Muscle of leg (tissue), 11 donors: ENCODE data around the gene DOCK1. TPM values are rescaled to one million over a fixed set of nuclear protein-coding genes. Genes with fewer than 3 reads are reported as not detected.

Experiments
- DNase-seq: peaks from one replicate; pipeline ENCODE4 v3.0.0; 2013
- H3K27ac ChIP-seq: one replicate; pipeline ENCODE4 v1.5.1; 2013; ENCODE audit warnings: mild to moderate bottlenecking, low read length, control low read depth
- H3K27me3 ChIP-seq: one replicate; pipeline ENCODE4 v1.6.1; 2013; ENCODE audit warnings: low read length; ENCODE audit not compliant: control insufficient read depth, insufficient read depth
- H3K36me3 ChIP-seq: one replicate; pipeline ENCODE4 v1.6.1; 2013; ENCODE audit warnings: low read length; ENCODE audit not compliant: control insufficient read depth, insufficient read depth
- H3K4me1 ChIP-seq: one replicate; pipeline ENCODE4 v1.6.1; 2013; ENCODE audit warnings: low read length; ENCODE audit not compliant: control insufficient read depth, insufficient read depth
- H3K4me3 ChIP-seq: one replicate; pipeline ENCODE4 v1.5.1; 2013; ENCODE audit warnings: low read length, control low read depth
- H3K9me3 ChIP-seq: replicated peaks from 2 replicates; pipeline ENCODE4 v1.6.1; 2013; ENCODE audit warnings: low read depth, low read length; ENCODE audit not compliant: control insufficient read depth
- WGBS: methylation state at CpG from one replicate; pipeline ENCODE4 v1.1.5; 2013; ENCODE audit warnings: missing lambda C conversion rate; ENCODE audit not compliant: insufficient coverage; 5-methylcytosine and 5-hydroxymethylcytosine counted together
- polyA plus RNA-seq, 8 donors: library from polyadenylated mRNA; unstranded; fragments of 120-200 nt; gene quantifications; one replicate each; pipeline versions ENCODE4 v1.2.1 to v1.2.3, GENCODE V29; 2013; ENCODE audit warnings: inconsistent platforms in 1 of 8, low replicate concordance in 1 of 8; ENCODE audit not compliant: insufficient read length in 8 of 8, insufficient read depth in 1 of 8
- total RNA-seq: library from RNA; stranded (reverse); fragments of 120-200 nt; gene quantifications from one replicate; pipeline ENCODE4 v1.2.4, GENCODE V29; 2013

DOCK1 gene
- total and polyA plus RNA-seq, 9 donors, result 27.3 to 52.9 (median 37.1) TPM

GRCh38 chr10:127194599-127194998 is 289.4 kb downstream of the DOCK1 start:
- H3K27me3 ChIP-seq, result peaks cover 21% of the 10 kb centered on the region
- WGBS, result 36% methylated on average over 10 of the region's 16 CpGs
- no peaks in the 10 kb centered on the region for H3K36me3 ChIP-seq
- no peak overlapping the region for H3K4me3 ChIP-seq
- H3K4me1 ChIP-seq, result peaks cover 13% of the 10 kb centered on the region
- H3K27ac ChIP-seq, result no peak overlapping the region
- DNase-seq, result no peak
- H3K9me3 ChIP-seq, result no peaks in the 10 kb centered on the region

GRCh38 chr10:127195041-127195506 is 289.8 kb downstream of the DOCK1 start:
- peaks cover 13% of the 10 kb centered on the region for H3K4me1 ChIP-seq
- H3K27ac ChIP-seq, result no peak overlapping the region
- H3K9me3 ChIP-seq, result no peaks in the 10 kb centered on the region
- peaks cover 21% of the 10 kb centered on the region for H3K27me3 ChIP-seq
- peak overlapping the region; percentile 38 for H3K4me3 ChIP-seq
- WGBS, result 3% methylated on average over 28 of the region's 28 CpGs
- no peak for DNase-seq
- peaks cover 3% of the 10 kb centered on the region for H3K36me3 ChIP-seq

- no peak for DNase-seq
- Histone ChIP-seq H3K27ac (no peak overlapping the region), H3K27me3 (peaks cover 21% of the 10 kb centered on the region), H3K4me1 (peaks cover 13% of the 10 kb centered on the region), H3K36me3 (peaks cover 3% of the 10 kb centered on the region), H3K9me3 (no peaks in the 10 kb centered on the region), H3K4me3 (peak overlapping the region; percentile 38)
- under 1% methylated on average over 91 of the region's 91 CpGs for whole genome bisulfite sequencing
Observed at GRCh38 chr10:127195571-127196281, 290.5 kb downstream of the DOCK1 start.

- peaks cover 13% of the 10 kb centered on the region for H3K4me1 ChIP-seq
- H3K27me3 ChIP-seq, result peaks cover 21% of the 10 kb centered on the region
- peak within 1 kb of the TSS; percentile 38 for H3K4me3 ChIP-seq
- H3K36me3 ChIP-seq, result peaks cover 3% of the 10 kb centered on the region
- WGBS, result 1% methylated on average over 58 of the region's 81 CpGs
- peak; percentile 83 for DNase-seq
- no peak within 1 kb of the TSS for H3K27ac ChIP-seq
- no peaks in the 10 kb centered on the region for H3K9me3 ChIP-seq
Observed at GRCh38 chr10:127196282-127197153, 291.3 kb downstream of the DOCK1 start, which contains the start of gene INSYN2A. Gene INSYN2A, minus strand, starts transcription at chr10:127196591. Its CDS starts 20,196 bp downstream, at chr10:127176395.

- WGBS, result no CpG with 5 or more reads among the region's 5 CpGs
- no peak overlapping the region for H3K27ac ChIP-seq
- peaks cover 21% of the 10 kb centered on the region for H3K27me3 ChIP-seq
- H3K9me3 ChIP-seq, result no peaks in the 10 kb centered on the region
- DNase-seq, result no peak
- H3K36me3 ChIP-seq, result peaks cover 3% of the 10 kb centered on the region
- H3K4me3 ChIP-seq, result peak overlapping the region; percentile 31
- peaks cover 13% of the 10 kb centered on the region for H3K4me1 ChIP-seq
Observed at GRCh38 chr10:127197154-127197432, 291.9 kb downstream of the DOCK1 start.

- no peak for DNase-seq
- H3K4me1 ChIP-seq, result peaks cover 13% of the 10 kb centered on the region
- H3K9me3 ChIP-seq, result no peaks in the 10 kb centered on the region
- H3K36me3 ChIP-seq, result peaks cover 3% of the 10 kb centered on the region
- H3K27ac ChIP-seq, result no peak overlapping the region
- H3K4me3 ChIP-seq, result no peak overlapping the region
- WGBS, result 73% methylated on average over 4 of the region's 5 CpGs
- H3K27me3 ChIP-seq, result peaks cover 21% of the 10 kb centered on the region
Observed at GRCh38 chr10:127198307-127198706, 293.1 kb downstream of the DOCK1 start.

GRCh38 chr10:127198721-127199120 is 293.5 kb downstream of the DOCK1 start:
- H3K27ac ChIP-seq, result no peak overlapping the region
- DNase-seq, result no peak
- WGBS, result no CpG with 5 or more reads among the region's 2 CpGs

GRCh38 chr10:127200646-127201045 is 295.4 kb downstream of the DOCK1 start:
- no peak for DNase-seq

More at GRCh38 chr10:127198721-127199120, 293.5 kb downstream of the DOCK1 start:
- Histone ChIP-seq H3K9me3 (no peaks in the 10 kb centered on the region), H3K4me3 (no peak overlapping the region), H3K4me1 (peaks cover 13% of the 10 kb centered on the region), H3K36me3 (peaks cover 3% of the 10 kb centered on the region), H3K27me3 (peaks cover 21% of the 10 kb centered on the region)

GRCh38 chr10:127203067-127203466 is 297.8 kb downstream of the DOCK1 start:
- Histone ChIP-seq H3K4me1 (peaks cover 3% of the 10 kb centered on the region), H3K36me3 (peaks cover 3% of the 10 kb centered on the region), H3K27me3 (no peaks in the 10 kb centered on the region), H3K27ac (no peak overlapping the region), H3K9me3 (no peaks in the 10 kb centered on the region), H3K4me3 (no peak overlapping the region)
- 81% methylated on average over 4 of the region's 7 CpGs for WGBS
- DNase-seq, result no peak

More at GRCh38 chr10:127200646-127201045, 295.4 kb downstream of the DOCK1 start:
- Histone ChIP-seq H3K4me1 (peaks cover 14% of the 10 kb centered on the region), H3K9me3 (no peaks in the 10 kb centered on the region), H3K4me3 (no peak overlapping the region), H3K27me3 (peaks cover 9% of the 10 kb centered on the region), H3K27ac (no peak overlapping the region), H3K36me3 (peaks cover 3% of the 10 kb centered on the region)
- 98% methylated on average over 4 of the region's 8 CpGs for WGBS

GRCh38 chr10:127207081-127207480 is 301.9 kb downstream of the DOCK1 start:
- no peak overlapping the region for H3K27ac ChIP-seq
- H3K9me3 ChIP-seq, result no peaks in the 10 kb centered on the region
- no peaks in the 10 kb centered on the region for H3K27me3 ChIP-seq
- WGBS, result no CpG with 5 or more reads among the region's 2 CpGs
- peaks cover 3% of the 10 kb centered on the region for H3K4me1 ChIP-seq
- DNase-seq, result no peak
- H3K36me3 ChIP-seq, result no peaks in the 10 kb centered on the region
- no peak overlapping the region for H3K4me3 ChIP-seq
